GM23248 (cell line): ENCODE measurements around the gene EIF1.

Experiments
- EZH2 ChIP-seq: fragments of 200-600 bp; sonication (generic); IDR thresholded peaks from 2 replicates; pipeline ENCODE4 v1.6.1; 2018; ENCODE audit warnings: antibody characterized with exemption, mild to moderate bottlenecking; ENCODE audit not compliant: insufficient read depth, poor library complexity, severe bottlenecking
- EZH2phosphoT487 ChIP-seq: fragments of 200-600 bp; sonication (generic); IDR thresholded peaks from 2 replicates; pipeline ENCODE4 v1.6.1; 2018; ENCODE audit warnings: antibody characterized with exemption, moderate library complexity, mild to moderate bottlenecking, low read depth; ENCODE audit not compliant: insufficient read depth

DNA sequence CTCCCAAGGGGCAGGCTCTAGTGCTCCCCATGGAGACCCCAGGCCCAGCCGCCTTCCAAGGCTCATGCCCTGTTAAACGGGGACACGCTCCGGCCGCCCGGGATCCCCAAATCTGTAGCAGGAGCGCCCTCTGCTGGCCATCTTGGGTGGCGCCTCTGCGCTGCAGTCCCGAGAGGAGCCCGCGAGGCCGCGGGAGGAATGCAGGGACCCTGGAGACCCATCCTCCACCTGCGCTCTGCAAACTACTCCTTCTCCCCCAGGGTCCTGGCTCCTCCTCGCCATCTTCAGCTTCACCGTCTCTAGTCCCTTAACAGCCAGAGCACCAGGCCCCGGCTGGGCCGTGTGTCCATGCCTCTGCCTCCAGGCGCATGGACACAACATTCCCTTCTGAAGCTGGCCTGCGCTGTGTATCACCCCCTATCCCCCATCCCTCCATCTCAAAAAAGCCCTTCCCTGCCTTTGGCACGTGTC lies 40.7 kb upstream of the EIF1 start:
- TF ChIP-seq EZH2phosphoT487 (no peak), EZH2 (no peak)
